NCI-H1092 (cell line): Measurements from ENCODE around the gene SMAD7.

Source experiments
- DNase-seq: peaks from one replicate; lab custom pipeline; 2025; lab: John Stamatoyannopoulos, UW

Gene SMAD7

DNA sequence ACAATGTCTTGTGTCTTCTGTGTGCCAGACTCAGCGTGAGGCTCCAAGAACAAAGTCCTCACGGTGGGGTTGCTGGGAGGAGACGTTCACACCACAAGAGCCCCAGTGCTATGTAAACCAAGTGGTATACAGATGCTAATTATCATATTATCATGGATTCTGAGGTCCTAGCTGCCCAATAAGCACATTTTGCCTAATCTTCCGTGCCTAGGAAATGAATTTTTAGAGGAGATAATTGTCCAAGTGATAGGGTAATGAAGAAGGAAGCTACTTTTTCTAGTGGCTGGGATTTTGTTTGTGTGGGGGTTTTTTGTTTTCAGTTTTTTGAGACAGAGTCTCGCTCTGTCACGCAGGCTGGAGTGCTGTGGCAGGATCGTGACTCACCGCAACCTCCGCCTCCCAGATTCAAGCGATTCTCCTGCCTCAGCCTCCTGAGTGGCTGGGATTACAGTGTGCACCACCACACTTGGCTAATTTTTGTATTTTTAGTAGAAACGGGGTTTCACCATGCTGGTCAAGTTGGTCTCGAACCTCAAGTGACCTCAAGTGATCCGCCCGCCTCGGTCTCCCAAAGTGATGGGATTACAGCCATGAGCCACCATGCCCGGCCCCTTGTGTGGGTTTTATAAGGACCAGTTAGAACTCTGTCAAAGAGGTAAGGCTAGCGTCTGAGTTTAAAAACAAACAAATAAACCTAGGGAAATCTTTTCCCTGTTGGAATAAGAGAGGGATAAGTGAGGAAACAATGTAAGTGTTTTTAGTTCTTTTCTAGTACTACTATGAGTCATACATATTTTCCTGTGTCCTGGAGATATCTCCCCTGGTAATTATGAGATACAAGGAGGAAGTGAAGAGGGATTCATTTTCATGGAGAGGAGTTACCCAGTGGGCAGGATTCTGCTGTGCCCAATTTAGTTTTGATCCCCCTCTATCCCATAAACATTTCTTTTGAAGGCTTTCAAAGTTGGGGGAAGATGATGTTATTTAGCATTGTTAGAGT lies 9.5 kb upstream of the SMAD7 start:
- no peak for DNase-seq

DNA sequence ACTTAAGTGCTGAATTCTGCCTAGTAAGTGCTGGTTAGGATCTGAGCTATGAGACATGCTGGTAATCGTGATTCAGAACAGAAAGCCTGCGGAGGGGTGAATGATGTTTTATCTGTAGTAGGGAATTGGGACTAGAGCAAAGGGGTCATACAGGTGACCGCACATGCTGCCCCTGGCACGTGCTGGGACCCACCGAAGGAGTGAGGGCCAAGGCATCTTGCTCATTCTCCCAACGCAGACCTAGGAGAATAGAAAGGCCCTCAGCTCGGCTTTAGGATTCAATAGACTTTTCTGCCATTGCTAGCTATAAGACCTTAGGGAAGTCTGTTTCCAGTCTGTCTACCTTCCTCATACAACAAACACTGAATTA lies 8.8 kb upstream of the SMAD7 start:
- DNase-seq, result no peak

DNA sequence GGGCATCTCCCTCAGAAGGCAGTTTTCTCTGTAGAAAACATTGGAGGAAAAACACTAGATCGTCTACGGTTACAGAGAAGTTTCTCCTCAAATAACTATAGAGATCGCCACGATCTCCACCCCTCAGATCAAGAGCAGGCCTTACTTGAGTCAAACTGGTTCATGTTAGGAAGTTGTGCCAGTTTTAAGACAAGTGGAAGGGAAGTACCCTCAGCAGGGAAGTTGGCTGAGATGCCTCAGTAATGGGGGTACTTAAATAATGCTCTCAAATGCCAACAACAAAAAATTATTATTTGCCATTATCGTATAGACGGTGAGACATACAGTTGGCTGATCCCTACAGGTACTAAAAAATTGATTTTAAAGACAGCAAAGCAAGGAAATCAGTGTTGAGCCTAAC lies 8.2 kb upstream of the SMAD7 start:
- DNase-seq, result no peak

DNA sequence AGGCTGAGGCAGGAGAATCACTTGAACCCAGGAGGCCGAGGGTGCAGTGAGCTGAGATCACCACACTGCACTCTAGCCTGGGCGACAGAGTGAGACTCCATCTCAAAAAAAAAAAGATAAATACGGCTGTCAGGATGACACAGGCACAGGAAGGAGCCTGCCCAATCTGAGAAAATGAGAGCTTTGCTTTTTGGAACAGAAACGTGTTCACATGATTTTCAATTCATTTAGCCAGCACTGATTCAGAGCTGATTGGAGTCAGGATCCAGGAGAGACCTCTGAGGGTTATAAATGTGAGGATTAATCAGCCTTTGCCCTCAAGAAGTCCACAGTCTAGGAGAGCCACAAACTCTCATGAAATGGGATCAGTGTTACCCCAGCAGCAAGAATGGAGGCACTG lies 6.9 kb upstream of the SMAD7 start:
- no peak for DNase-seq

DNA sequence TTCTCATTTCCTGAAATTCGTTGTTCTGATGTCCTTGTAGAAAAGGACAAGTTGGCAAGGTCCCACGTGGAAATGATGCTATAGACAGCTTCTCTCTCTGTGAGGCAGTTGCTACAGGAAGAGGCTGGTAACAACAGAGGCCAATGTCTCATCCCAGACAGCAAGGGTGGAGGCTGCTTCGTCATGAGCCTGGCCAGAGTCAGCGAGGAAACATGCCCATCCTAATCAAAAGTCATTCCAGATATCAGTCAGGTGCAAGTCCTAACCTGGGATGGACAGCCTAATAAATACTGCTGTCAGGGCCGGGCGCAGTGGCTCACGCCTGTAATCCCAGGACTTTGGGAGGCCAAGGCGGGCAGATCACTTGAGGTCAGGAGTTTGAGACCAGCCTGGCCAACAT lies 6.4 kb upstream of the SMAD7 start:
- DNase-seq, result no peak

DNA sequence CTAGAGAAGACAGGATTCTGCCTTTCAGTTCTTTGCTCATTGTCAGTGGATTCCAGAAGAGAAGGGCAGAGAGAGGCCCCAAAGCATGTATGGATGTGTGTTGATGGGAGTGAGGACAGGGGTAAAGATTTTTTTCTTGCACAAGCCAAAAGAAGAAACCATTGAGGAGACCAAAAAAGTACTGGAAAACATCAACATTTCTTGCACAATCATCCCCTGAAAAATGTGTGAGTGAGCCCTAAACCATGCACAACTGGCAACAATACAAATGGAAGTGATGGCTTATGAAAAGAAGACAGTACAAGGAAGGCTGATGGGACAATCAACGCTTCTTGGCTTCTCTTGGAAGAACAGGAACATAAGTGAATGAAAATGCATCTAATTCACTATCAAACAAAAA lies 5.6 kb upstream of the SMAD7 start:
- DNase-seq, result no peak

DNA sequence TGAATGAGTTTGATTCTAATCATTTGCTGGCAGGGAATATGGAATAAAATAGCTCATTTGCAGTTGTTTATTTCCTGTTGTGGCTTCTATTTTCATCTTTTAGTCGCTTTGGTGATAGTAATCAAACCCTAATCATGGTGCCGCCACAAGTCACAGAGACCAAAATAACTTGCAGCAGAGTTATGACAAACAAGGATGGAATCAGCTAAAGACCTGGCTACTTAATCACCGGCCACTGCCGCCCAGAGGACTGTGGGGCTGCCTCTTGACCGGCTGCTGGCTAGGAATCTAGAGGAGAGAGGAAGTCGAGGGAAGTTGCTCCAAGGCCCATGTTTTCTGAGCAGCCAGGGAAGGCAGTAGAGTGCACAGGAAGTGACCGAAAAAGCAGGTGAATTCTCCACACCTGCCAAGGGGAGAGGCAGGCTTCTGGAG lies 5.1 kb upstream of the SMAD7 start:
- DNase-seq, result no peak

DNA sequence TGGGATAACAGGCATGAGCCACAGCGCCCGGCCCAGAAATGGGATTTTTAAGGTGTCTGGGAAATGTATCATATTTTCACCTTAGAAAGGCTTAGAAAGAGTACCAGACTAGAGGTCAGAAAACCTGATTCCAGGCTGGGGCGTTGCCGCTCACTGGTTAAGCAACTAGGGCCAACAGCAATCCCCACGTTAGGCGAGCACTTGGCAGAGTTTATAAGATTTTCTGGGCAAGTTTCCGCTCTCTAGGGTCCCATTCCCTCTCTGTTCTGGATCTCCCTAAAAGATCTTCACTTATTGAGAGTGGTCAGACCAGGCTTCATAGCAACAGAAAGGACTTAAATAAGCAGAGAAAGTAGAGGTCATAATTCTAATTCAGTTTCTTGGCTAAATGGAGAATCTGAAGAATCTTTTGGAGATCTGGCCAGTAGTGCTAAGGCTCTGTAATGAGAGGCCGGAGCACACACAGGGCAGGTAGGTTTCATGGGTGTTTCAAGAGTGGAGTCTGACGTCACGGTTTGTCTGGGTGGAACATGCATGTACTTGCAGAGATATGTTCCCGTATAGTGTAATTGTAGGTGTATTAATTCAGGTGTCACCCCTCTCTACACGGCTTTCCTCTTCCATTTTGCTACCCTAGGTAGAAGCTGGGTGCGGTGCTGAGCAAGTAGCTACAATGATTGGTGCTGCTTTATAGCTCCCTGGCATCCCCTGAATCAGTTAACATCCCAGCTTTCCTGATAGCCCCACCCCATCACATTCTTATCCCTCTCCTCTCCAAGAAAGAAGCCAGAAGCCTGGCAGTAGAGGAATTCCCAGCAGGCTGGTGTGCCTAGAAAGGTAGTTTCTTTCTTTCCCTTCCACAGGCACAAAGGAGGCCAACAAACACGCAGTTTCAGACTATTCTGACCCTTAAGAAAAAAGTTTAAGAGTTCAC lies 4.4 kb upstream of the SMAD7 start:
- DNase-seq, result no peak

DNA sequence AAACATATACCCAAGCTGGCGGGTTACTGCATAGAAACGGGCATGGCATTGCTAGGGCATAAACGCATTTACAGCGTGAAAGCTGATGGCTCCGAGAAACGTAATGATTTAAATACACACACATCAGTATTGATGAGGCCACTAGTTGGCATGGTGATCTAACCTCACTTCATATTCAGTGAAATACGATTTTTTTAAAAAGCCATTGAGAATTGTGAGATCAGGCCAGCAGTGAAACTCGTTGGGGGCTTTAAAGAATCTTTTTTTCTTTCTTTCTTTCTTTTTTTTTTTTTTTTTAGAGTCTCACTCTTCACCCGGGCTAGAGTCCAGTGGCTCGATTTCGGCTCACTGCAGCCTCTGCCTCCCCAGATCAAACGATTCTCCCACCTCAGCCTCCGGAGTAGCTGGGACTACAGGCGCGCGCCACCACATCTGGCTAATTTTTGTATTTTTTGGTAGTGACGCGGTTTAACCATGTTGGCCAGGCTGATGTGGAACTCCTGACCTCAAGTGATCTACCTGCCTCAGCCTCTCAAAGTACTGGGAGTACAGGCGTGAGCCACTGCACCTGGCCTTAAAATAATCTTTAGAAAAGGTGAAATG lies 2.4 kb upstream of the SMAD7 start:
- DNase-seq, result no peak

DNA sequence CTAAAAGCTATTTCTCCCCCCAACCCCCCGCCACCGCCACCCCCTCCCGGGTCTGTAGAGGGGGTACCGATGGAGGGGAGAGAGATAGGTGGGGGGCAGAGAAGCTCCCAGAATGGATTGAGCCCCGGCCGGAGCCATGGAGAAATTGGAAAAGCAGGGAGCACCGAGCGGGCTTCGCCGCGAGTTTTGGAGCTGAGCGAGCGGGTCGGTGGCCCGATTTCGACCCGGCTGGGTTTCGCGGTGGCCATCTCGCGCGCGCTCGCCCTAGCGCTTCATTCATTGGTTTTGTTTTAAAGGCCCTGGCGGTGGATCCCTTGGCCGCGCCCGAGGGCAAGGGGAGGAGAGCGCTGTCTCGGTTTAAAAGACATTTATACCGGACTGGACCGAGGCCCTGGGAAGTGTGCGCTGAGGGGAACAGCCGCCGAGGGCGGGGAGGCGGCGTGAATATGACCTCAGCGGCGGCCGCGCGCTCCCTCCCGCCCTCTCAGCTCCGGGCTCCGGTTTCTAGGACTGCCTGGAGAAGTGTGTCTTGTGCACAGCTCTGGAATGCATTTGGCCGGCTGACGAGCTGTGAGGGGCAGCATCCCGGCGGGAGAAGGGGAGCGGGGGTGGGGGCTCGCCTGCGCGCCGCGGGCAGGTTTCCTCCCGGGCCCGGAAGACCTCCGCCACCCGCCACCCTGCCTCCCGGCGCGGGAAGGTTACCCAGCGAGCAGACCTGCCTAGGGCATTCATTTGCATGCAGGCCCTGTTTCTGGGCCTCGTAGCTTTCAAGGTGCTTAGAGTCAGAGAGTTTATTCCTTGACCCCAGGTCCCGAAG lies 1.7 kb upstream of the SMAD7 start:
- peak; percentile 75 for DNase-seq

DNA sequence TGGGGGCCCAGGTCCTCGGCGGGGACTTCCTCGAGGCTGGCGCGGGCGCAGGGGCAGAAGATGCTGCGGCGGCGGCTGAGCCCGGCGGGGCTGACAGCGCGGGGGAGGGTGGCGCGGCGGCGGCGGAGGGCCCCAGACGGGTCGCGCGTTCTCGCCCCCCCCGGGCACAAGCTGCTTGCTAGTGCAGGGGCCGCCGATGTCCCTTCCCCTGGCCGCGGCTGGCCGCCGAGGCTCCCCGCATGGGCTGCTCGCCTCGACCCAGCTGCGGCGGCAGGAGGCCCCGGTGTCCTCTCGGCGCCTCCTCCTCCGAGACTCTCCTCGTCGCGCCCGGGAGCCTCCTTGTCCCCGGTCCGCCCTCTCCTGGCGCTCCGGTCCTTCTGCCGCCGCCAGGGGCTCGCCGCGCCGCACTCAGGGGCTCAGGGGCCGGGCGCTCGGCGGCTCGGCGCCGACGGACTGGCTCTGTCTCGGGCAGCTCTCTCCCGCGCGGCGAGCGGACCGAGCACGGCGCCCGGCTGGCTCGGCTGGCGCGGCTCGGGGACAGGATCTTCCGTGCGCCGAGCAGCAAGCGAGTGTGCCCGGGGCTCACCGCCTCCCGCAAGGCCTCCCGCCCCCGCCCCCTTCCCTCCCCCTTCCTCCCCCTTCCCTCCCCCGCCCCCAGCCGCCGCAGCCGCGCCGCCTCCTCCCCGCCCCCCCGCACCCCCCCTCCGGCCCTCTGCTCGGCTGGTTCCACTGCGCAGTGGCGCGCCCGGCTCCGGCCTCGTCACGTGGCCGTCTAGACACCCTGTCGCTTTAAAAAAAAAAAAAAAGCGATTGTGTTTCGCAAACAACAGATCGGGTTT lies 902 bp upstream of the SMAD7 start:
- peak; percentile 89 for DNase-seq

DNA sequence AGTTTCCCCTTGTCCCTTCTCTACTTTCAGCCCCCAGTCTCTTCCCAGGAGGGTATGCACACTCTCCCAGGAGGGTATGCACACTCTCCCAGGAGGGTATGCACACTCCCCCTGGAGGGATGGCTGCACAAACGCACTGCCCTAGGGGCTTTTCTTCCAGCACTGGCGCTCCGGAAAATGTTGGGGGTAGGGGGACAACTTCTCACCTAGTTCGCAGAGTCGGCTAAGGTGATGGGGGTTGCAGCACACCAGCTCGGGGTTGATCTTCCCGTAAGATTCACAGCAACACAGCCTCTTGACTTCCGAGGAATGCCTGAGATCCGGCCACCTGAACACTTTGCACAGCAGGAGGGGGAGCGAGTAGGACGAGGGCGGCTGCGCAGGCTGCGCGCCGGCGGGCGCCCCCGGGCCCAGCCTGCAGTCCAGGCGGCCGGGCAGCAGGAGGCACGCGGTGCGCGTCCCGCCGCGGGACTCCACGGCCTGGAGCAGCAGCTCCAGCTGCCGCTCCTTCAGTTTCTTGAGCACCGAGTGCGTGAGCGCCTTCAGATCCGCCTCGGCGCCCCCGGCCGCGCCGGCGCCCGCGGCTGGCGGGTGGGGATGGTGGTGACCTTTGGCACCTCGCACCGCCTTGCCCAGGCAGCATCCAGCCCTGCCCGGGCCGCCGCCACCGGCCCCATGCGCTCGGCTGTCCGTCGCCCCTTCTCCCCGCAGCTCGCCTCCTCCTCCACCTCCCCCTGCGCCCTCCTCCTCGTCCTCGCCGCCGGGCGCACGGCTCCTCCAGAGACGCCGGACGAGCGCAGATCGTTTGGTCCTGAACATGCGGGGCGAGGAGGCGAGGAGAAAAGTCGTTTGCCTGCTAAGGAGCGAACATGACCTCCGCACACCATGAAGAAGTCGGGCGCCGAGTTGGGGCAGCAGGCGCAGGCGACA lies 894 bp downstream of the SMAD7 start:
- peak; percentile 34 for DNase-seq

DNA sequence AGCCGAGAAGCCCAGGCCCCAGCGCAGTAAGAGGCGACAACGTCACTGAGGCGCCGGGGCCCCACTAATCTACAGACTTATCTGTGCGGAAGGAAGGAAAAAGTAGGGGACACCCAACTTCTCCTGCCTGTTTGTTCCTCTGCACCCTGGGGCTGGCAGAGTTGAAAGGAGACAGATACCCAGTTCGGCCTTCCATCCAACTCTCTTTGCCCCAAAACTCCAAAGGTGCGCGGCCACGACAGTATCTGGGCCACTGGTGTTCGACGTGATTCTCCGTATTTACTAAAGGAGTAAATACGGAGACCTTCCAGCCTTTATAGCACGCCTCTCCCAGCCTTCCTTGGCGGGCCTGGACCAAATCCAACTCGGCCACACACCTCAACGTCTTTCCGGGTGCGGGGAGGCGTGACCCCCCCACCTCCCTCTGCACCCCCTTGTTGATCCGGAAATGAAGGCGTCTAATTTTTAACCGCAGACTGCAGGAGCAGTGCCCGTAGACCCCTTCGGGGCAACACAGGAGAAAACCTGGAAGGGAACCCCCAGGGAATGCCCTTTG lies 1.6 kb downstream of the SMAD7 start:
- no peak for DNase-seq

DNA sequence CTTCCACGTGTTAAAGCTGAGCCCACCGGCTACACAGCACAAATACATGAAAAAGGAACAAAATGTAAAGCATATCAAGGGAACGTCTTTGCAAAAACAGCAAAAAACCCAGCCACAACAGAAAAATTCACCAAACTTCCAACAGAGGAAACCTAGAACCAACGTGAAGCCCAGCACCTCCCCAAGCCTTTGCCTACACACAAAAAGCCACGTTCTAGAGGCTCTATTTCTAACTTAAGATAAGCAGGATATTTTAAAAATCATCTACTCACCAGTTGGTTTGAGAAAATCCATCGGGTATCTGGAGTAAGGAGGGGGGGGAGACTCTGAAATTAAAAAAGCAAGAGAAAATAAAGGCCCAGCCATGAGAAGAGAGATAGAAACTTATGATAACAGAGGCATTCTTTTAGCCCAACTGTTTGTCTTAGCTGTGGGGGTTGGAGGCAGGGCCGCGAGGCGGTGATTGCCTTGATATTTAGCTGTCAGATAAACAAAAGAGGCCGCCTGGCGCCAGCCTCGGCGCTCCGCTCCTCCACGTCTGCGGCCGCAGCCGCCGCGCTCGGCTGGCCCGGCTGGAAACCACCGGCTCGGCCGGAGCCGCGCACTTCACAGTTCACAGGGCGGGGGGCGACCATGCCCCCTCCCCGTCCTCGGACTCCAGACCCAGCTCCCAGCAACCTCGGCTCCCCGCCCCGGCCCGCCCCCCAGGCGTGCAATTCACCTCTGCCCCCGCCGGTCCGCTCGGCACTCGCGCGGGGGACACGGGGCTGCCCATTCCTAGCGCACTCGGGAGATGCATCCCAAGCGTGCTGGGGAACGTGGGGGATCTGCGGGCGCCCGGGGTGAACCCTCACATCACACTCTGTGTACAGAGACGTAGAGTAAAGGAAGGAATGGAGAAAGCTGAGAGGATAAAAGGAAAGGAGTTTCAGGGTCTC lies 2.4 kb downstream of the SMAD7 start:
- DNase-seq, result peak; percentile 33

DNA sequence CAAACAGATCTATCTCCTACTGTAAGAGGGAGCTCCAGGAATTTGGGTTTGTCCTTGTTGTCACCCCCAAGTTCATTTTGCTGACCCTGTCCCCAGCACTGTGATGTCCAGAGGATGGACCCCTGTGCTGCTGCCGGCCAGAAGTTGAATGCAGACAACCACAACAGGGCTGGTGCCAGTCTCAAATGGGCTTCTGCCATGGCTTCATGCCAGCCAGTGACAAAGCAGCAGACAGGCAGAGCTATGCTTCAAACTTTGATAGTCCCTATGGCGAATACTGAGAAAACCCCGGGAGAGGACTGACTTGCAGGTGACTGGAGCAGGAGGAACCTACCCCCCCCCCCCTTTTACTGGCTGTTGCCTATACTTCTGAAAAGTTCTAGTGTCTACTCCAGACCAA lies 3.2 kb downstream of the SMAD7 start:
- peak; percentile 9 for DNase-seq

DNA sequence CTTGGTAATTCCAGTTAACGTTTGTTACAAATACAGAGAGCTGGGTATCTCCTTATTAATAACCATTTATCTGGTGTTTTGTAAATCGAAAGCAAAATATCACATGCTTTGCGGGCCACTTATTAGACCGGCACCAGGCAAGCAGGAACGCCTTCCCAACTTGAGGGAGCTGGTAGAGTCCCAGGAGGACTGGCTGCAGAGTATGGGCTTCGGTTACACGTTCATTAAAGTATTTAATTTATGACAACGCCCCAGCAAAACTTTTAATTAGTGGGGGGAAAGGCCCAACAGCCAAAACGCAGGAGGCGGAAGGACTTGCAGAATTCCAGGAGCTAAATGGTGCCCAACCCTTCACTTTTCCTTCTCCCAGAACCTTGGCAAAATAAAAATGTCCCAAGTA lies 3.7 kb downstream of the SMAD7 start:
- no peak for DNase-seq

DNA sequence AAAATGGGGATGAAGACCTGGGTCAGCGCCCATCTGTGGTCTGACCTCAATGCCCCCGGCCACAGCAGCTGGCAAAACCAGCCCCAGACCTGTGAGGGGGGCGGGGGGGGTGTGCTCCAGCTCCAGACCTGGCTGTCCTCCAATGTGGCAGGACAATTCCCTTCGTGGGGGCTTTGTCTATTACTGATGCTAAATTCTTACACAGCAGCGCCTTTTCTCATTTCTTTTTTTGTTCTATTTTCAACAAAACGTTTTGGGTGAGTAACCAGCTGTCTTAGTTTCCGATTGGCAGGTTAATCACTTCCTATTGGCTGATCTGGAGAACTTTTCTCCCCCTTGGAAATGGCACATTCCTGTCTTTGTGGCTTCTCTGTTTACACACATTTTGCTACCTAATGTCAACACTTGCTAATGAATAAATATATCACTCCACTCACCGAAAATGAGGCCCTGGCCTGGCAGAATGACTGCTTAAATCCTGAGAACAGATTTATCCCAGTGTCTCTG lies 4.4 kb downstream of the SMAD7 start:
- DNase-seq, result peak; percentile 57

DNA sequence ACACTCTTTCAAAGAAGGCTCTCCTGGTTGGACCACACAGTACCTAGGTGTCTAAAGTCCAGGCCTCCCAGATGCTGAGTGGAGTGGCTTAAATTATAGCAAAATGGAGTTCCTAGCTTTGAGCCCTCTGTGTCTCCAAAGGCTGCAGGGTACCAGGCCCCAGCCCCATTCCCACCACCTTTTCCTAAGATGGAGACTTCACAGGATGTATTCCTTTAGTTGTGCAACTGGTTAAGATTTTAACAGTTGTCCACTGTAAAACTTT lies 4.9 kb downstream of the SMAD7 start:
- no peak for DNase-seq
